Measurements from ENCODE around the gene ST6GALNAC4.

- no peak for TF ChIP-seq POLR2A (IDR thresholded peaks at IDR 0.05)
- TF ChIP-seq, protein P1, sequence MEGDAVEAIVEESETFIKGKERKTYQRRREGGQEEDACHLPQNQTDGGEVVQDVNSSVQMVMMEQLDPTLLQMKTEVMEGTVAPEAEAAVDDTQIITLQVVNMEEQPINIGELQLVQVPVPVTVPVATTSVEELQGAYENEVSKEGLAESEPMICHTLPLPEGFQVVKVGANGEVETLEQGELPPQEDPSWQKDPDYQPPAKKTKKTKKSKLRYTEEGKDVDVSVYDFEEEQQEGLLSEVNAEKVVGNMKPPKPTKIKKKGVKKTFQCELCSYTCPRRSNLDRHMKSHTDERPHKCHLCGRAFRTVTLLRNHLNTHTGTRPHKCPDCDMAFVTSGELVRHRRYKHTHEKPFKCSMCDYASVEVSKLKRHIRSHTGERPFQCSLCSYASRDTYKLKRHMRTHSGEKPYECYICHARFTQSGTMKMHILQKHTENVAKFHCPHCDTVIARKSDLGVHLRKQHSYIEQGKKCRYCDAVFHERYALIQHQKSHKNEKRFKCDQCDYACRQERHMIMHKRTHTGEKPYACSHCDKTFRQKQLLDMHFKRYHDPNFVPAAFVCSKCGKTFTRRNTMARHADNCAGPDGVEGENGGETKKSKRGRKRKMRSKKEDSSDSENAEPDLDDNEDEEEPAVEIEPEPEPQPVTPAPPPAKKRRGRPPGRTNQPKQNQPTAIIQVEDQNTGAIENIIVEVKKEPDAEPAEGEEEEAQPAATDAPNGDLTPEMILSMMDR (IDR thresholded peaks at IDR 0.05): no peak
Measured at GRCh38 chr9:127927988-127928675, 11.3 kb upstream of the ST6GALNAC4 start.

All from transverse colon (tissue), 3 donors.